Dedifferentiated amniotic fluid mesenchymal stem cell (primary cell): ENCODE data around the gene FGR.

ENCODE experiments used
- DNase-seq: peaks from one replicate; pipeline ENCODE4 v3.0.0-alpha.2; 2016; ENCODE audit errors: extremely low spot score

Gene FGR

GRCh38 chr1:27616441-27616840 lies 18.5 kb downstream of the FGR start:
- no peak for DNase-seq

- DNase-seq: no peak
Observed at GRCh38 chr1:27615346-27616192, 19.4 kb downstream of the FGR start.

- no peak for DNase-seq
Observed at GRCh38 chr1:27614625-27615344, 20.2 kb downstream of the FGR start.

DNA sequence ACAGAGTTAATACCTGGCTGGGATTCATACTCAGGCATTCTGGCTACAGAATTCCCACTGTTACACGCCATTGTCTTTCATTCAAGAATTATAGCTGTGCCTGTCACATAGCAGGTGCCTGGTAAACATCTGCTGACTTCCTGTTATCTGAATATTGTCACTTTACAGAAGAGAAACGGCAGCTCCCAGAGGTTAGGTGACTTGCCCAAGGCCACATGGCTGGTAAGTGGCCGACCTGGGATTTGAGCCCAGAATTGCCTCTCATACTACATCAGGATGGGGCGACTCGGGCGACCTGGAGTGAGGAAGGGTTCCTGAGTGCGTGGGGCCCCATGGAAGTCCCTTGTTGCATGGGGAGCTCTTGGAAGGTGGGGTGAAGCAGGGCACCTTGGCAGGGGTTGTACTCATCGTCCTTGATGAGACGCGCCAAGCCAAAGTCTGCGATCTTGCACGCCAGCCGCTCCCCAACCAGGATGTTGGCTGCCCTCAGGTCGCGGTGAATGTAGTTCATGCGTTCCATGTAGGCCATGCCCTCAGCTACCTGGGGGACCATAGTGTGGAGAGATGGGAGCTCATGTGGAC lies 20.9 kb downstream of the FGR start:
- DNase-seq: no peak

GRCh38 chr1:27612718-27613117 lies 22.3 kb downstream of the FGR start:
- DNase-seq: no peak

DNA sequence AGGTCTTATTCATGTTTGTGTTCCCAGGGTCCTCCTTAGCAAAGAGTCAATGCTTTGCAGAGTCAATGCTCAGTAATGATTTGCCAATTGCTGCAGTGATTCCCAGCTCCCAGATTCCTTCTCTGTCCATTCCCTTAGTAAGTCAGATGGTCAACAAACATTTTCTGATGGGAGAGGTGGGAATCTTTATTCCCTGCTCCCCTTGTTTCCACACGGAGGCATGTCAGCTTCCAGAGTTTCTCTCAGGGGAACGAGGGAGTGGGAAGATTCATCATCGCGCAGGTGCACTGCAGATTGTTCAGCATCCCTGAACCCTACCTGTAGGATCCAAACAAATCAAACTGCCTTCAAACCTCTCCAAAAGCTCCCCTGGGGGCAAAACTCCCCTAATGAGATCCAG lies 23.5 kb downstream of the FGR start:
- no peak for DNase-seq

GRCh38 chr1:27609618-27610240 lies 25.3 kb downstream of the FGR start:
- DNase-seq: no peak

- DNase-seq: no peak
Observed at GRCh38 chr1:27609210-27609555, 25.8 kb downstream of the FGR start.

GRCh38 chr1:27607239-27607804 lies 27.7 kb downstream of the FGR start:
- DNase-seq: no peak

DNA sequence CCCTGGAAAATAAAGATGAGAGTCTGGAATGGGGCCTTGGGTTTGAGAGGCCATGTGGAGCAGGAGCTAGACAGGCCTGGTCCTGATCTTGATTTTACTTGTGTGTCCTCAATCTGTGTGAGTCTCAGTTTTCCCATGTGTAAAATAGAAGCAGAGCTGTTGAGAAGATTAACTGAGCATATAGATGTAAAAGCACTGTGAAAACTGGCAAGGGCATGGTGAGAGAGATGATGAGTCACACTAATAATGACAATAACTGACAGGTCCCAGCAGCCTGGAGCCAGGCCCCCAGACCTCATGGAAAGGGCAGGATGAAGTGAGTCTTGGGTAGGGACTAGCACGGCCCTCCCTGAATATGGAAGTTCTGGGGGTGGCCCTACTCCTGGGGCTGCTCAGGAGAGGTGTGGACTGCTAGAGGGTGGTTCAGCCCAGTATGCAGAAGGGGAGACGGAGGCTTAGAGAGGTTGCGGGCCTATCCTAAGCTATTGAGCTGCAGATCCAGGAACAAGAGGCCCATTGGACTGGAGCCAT lies 28.2 kb downstream of the FGR start:
- no peak for DNase-seq

DNA sequence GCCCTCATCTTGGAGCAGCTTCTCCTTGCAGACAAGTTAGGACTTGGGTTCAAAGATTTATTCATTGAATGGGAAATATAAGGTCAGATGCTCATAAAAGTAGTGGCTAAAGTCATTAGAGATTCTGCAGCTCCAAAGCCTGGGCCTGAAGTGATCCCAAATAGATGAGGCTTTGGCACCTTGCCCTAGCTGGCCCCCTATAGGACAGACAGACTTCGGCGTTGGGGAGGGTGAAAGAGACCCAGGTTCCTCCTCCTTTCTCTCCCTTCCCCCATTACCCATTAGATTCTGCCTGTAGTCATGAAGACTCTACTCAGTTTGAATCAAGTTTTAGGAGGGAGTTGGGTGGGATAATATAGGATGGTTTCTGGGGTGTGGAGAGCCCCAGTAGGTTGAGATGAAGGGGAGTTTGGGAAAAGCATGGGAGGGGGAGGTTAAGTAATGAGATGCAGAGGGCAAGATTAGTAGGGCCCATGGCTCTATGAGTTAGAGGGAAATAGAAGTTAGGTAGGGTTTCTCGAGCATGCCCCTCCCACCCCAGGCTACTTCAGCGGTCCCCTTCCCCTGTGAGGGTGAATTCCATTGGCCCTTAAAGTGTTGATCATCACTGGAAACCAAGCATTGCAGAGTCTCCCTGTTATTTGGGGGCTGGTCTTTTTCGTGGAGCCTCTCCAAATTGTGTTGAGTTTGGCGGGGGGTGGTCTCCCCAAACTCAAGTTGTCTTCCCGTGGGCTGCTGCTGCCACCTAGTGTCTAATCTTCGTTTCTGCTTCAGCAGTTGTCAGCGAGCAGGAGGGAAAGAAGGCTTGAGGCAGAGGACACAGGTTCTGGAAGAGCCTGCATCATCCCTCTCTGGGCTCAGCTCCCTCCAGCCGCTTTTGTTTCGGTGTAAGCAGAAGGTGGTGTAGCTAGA lies 28.9 kb downstream of the FGR start:
- DNase-seq: peak; percentile 52

DNA sequence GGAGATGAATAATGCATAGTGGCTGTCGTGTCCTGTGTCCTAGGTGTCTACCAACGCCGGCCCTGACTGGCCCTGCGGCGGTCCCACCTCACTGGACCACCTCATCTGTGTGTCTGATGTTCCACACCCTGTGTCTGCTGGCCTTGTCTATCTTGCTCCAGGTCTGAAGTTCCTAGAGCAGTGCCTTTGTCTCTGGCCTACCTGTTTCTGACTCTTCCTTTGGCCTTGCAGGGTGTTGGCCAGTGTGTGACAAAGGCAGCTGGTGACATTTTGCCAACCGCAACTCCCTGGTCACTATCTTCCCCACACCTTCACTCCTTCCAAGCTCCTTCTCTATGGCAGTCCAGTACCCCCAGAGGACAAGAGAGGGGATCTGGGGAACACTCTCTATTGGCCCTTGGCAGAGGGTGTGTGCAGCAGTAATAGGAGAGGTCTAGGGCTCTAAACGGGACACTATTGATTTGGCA lies 29.7 kb downstream of the FGR start:
- no peak for DNase-seq

GRCh38 chr1:27604579-27605299 lies 30.2 kb downstream of the FGR start:
- DNase-seq: no peak

DNA sequence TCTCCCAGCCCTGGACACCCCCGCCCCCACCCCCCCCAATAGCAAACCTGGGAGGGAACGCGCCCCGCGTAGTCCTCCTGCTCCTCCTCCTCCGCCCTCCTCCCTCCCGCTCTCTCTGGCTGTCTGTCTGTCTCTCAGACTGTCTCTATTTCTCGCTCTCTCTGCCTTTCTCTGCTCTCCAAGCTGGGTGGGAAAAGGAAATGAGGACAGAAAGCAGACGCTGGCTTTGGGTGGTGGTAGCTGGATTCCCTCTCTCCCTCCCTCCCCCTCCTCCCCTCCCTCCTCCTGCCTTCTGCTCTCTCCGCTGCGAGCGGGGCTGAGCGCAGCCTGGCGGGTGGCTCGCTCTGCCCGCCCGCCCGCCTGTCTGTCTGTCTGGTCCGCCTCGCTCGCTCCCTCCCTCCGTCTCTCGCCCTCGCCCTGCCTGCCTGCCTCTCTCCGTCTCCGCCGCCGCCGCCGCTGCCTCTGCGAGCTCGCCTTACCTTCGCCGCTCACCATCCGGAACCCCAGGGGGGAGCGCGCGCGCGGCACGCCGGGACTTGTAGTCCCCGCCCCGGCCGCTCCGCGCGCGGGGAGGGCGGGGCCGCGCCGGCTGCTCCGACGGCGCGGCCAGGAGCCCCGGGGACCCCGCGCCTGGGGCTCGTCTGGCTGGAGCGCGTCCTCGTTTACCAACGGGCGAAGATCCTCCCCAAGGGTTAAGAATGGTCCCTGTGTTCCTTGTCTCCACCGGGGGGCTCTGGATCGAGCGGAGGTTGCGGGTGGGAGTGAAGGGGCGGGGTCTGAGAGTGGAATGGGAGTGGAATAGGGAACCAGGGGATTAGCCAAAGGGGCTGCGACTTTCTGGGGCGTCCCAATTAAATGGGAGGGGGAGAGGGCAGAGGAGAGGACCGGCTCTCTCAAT lies 31.1 kb downstream of the FGR start, which contains the start of gene AHDC1:
TSS of gene AHDC1 (minus strand) at position 464 of the 898 bp plus-strand sequence. CDS start 52,029 bp downstream, outside the sequence.
- peak; percentile 81 for DNase-seq

- no peak for DNase-seq
Observed at GRCh38 chr1:27603309-27603680, 31.7 kb downstream of the FGR start.

DNA sequence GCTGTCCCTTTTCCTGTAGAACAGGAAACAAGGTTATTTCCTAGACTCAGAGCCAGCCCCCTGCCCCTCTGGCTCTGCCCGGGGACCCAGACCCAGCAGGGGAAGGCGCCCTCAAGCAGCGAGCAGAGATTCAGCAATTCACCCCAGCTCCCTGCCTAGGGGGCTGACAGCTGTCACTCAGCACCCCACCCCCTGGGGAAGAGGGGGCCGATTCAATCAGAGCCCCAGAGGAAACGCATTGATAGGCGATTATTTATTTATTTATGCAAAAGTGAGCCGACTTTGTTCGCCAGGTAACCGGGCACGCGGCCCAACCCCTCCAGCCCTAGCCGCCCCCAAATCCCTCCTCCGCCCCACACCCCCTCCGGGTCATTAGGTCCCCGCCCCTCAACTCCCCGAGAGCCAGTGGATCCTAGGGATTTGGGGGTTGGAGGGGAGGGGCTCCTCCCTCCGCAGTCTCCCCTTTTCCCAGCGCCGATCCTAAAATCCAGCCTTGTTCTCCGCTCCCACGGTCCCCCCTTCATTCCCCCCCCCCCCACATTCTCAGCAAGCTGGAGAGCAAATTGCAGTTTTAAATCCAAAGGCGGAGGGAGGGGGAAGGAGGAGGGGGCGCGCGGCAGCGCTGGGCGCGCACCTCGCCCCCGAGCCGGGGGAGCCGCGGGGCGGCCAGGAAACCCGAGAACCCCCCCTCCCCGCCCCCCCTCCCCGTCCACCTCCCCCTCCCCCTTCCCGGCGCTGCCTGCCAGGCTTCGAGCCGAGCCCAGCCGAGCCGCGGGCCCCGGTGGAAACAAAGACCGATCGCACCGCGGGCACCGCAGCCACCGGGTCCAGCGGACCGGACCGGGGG lies 32.3 kb downstream of the FGR start:
- no peak for DNase-seq

- no peak for DNase-seq
Observed at GRCh38 chr1:27601771-27602461, 33.1 kb downstream of the FGR start.
